Subcutaneous adipose tissue (tissue), 4 donors: ENCODE results near the gene BEX1. TPM values are rescaled to one million over a fixed set of nuclear protein-coding genes. Genes with fewer than 3 reads are reported as not detected.

Experiments
- CTCF ChIP-seq: fragments of 450-650 bp; IDR thresholded peaks from one replicate; pipeline ENCODE4 v1.5.1; 2016; ENCODE audit warnings: low read depth, mild to moderate bottlenecking, control low read depth, antibody characterized with exemption, moderate library complexity
- total RNA-seq, 4 donors: library from RNA; depleted of rRNA; stranded (reverse); fragments of >200 nt; gene quantifications; one replicate each; pipeline ENCODE4 v1.1.0, GENCODE V29; 2016

BEX1 gene
- total RNA-seq, result not detected

- no peak for TF ChIP-seq CTCF
Measured at GRCh38 chrX:103063918-103064434, at the start of gene BEX1. BEX1 (minus strand) TSS chrX:103064171; CDS start chrX:103063274, 897 bp downstream.

- no peak for TF ChIP-seq CTCF
Measured at GRCh38 chrX:103107836-103108235, 43.9 kb upstream of the BEX1 start.

- TF ChIP-seq CTCF, result no peak
Measured at GRCh38 chrX:103101299-103102042, 37.5 kb upstream of the BEX1 start.

GRCh38 chrX:103100484-103100883 lies 36.5 kb upstream of the BEX1 start:
- no peak for TF ChIP-seq CTCF

- TF ChIP-seq CTCF, result no peak
Measured at GRCh38 chrX:103099691-103100090, 35.7 kb upstream of the BEX1 start.

- TF ChIP-seq CTCF, result no peak
Measured at GRCh38 chrX:103098488-103098887, 34.5 kb upstream of the BEX1 start.

- TF ChIP-seq CTCF, result no peak
Measured at GRCh38 chrX:103092942-103093341, 29.0 kb upstream of the BEX1 start, which contains the start of gene NXF3. NXF3 (minus strand) TSS chrX:103093143; CDS start chrX:103093023, 120 bp downstream.
